COLO829 (cell line): Measurements from ENCODE around the gene SARS1.
"Not testable (repeated sequence)": the region's sequence is repeated elsewhere in the genome, so short reads cannot be mapped to it uniquely, and the experiment has no call there.

Source experiments
- DNase-seq: peaks from one replicate; pipeline ENCODE4 v3.0.0; 2012; ENCODE audit warnings: low spot score

Gene SARS1

GRCh38 chr1:109275706-109276345 is 62.1 kb downstream of the SARS1 start:
- no peak for DNase-seq

GRCh38 chr1:109277434-109278204 is 63.9 kb downstream of the SARS1 start:
- peak; percentile 55 for DNase-seq

GRCh38 chr1:109279615-109280278 is 66.0 kb downstream of the SARS1 start:
- no peak for DNase-seq

- DNase-seq = no peak
These were observed 67.1 kb downstream of the SARS1 start for GRCh38 chr1:109280862-109281261.

GRCh38 chr1:109281680-109282496 is 68.2 kb downstream of the SARS1 start:
- no peak for DNase-seq

- no peak for DNase-seq
These were observed 68.8 kb downstream of the SARS1 start for GRCh38 chr1:109282497-109282951.

- peak; percentile 86 for DNase-seq
These were observed 69.4 kb downstream of the SARS1 start, which contains the start of gene PSRC1 for GRCh38 chr1:109282952-109283747. TSS of gene PSRC1 (minus strand) at chr1:109283145.

- no peak for DNase-seq
These were observed 70.3 kb downstream of the SARS1 start for GRCh38 chr1:109283748-109284600.

GRCh38 chr1:109286762-109287161 is 73.0 kb downstream of the SARS1 start:
- DNase-seq = not testable (repeated sequence)
